ENCODE results near the gene RBM28.

GRCh38 chr7:128391805-128392204 lies 48.1 kb upstream of the RBM28 start:
- no peak for TF ChIP-seq CTCF (IDR thresholded peaks at IDR 0.05)
- TF ChIP-seq POLR2A (IDR thresholded peaks at IDR 0.05), result no peak
